Measurements from ENCODE around the gene IFI27. TPM values are rescaled to one million over a fixed set of nuclear protein-coding genes. Genes with fewer than 3 reads are reported as not detected.

The IFI27 gene
- total and polyA plus RNA-seq, 9 of the 15 experiments (the other 6 are each of a cell fraction or from before 2014, with no cell fraction given), result 0.19 to 3.4 (median 1.4) TPM; not detected in 1

DNA sequence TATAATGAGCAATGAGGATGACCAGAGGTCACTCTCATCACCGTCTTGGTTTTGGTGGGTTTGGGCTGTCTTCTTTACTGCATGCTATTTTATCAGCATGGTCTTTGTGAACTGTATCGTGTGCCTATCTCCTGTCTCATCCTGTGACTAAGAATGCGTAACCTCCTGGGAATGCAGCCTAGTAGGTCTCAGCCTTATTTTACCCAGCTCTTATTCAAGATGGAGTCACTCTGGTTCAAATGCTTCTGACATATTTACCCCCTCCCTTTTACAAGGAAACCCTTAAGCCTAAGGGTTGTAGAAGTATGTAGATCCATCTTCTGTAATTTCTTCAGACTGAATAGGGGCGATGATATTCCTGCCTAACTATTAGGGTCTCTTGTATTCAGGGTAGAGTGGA lies 21.1 kb upstream of the IFI27 start (continued):
- TF ChIP-seq, protein P1, sequence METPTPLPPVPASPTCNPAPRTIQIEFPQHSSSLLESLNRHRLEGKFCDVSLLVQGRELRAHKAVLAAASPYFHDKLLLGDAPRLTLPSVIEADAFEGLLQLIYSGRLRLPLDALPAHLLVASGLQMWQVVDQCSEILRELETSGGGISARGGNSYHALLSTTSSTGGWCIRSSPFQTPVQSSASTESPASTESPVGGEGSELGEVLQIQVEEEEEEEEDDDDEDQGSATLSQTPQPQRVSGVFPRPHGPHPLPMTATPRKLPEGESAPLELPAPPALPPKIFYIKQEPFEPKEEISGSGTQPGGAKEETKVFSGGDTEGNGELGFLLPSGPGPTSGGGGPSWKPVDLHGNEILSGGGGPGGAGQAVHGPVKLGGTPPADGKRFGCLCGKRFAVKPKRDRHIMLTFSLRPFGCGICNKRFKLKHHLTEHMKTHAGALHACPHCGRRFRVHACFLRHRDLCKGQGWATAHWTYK (CRISPR knock-in tag; IDR thresholded peaks at IDR 0.05), result 0 out of 2 replicates have a peak, but pooled peaks have one; percentile 22
- TF ChIP-seq PTTG1 (tag; IDR thresholded peaks at IDR 0.05; ENCODE audit: low read depth) (peak; percentile 79; the same call in 1 of the 2 replicates), BMI1 (IDR thresholded peaks at IDR 0.05; ENCODE audit: low read length) (no peak), ZNF584 (CRISPR knock-in tag; IDR thresholded peaks at IDR 0.05; ENCODE audit: low read depth) (0 out of 2 replicates have a peak, but pooled peaks have one; percentile 38), SP1 (CRISPR knock-in tag; IDR thresholded peaks at IDR 0.05) (no peak), ZNF347 (CRISPR knock-in tag; IDR thresholded peaks at IDR 0.05; ENCODE audit: low read depth) (no peak), DMBX1 (CRISPR knock-in tag; IDR thresholded peaks at IDR 0.05; ENCODE audit: borderline replicate concordance) (peak; percentile 94), NR2C1 (IDR thresholded peaks at IDR 0.05) (no peak), NR2C1 (tag; IDR thresholded peaks at IDR 0.05) (peak; percentile 69), ZNF224 (CRISPR knock-in tag; IDR thresholded peaks at IDR 0.05) (no peak), DACH1 (IDR thresholded peaks at IDR 0.05; ENCODE audit: partially characterized antibody) (no peak)
- TF ChIP-seq, protein P2, sequence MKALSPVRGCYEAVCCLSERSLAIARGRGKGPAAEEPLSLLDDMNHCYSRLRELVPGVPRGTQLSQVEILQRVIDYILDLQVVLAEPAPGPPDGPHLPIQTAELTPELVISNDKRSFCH (CRISPR knock-in tag; IDR thresholded peaks at IDR 0.05), result no peak
- TF ChIP-seq, protein P2 (tag; IDR thresholded peaks at IDR 0.05), result 0 out of 2 replicates have a peak, but pooled peaks have one; percentile 30
- TF ChIP-seq, protein P3, sequence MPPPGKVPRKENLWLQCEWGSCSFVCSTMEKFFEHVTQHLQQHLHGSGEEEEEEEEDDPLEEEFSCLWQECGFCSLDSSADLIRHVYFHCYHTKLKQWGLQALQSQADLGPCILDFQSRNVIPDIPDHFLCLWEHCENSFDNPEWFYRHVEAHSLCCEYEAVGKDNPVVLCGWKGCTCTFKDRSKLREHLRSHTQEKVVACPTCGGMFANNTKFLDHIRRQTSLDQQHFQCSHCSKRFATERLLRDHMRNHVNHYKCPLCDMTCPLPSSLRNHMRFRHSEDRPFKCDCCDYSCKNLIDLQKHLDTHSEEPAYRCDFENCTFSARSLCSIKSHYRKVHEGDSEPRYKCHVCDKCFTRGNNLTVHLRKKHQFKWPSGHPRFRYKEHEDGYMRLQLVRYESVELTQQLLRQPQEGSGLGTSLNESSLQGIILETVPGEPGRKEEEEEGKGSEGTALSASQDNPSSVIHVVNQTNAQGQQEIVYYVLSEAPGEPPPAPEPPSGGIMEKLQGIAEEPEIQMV (tag; conservative IDR thresholded peaks at IDR 0.05; ENCODE audit: low read depth), result 0 out of 2 replicates have a peak, but pooled peaks have one; percentile 27
- TF ChIP-seq, protein P4, sequence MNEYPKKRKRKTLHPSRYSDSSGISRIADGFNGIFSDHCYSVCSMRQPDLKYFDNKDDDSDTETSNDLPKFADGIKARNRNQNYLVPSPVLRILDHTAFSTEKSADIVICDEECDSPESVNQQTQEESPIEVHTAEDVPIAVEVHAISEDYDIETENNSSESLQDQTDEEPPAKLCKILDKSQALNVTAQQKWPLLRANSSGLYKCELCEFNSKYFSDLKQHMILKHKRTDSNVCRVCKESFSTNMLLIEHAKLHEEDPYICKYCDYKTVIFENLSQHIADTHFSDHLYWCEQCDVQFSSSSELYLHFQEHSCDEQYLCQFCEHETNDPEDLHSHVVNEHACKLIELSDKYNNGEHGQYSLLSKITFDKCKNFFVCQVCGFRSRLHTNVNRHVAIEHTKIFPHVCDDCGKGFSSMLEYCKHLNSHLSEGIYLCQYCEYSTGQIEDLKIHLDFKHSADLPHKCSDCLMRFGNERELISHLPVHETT (CRISPR knock-in tag; conservative IDR thresholded peaks at IDR 0.05 in 1 of 2, IDR thresholded peaks at IDR 0.05 in 1 of 2), result peak in 1 of 2 experiments; percentile 52; a peak in 1 of 4 replicates
